Measurements from ENCODE around the gene IFNL2.
A peak's percentile ranks its signal among the peaks of the same experiment; 100 is the strongest.
"Not testable (repeated sequence)": the region's sequence is repeated elsewhere in the genome, so short reads cannot be mapped to it uniquely, and the experiment has no call there.

The IFNL2 gene

GRCh38 chr19:39268085-39268484 lies at the start of gene IFNL2:
Gene IFNL2 (plus strand): TSS chr19:39268396. CDS start chr19:39268569, 173 bp downstream.
- DNase-seq (ENCODE audit: low read depth in 2 of 2, low spot score in 1 of 2) = not testable (repeated sequence)

GRCh38 chr19:39219108-39219507 lies 49.1 kb upstream of the IFNL2 start:
- not testable (repeated sequence) for DNase-seq (ENCODE audit: low read depth in 2 of 2, low spot score in 1 of 2)

GRCh38 chr19:39223703-39224279 lies 44.4 kb upstream of the IFNL2 start:
- no peak for DNase-seq (ENCODE audit: low read depth in 2 of 2, low spot score in 1 of 2)

GRCh38 chr19:39224910-39225309 lies 43.3 kb upstream of the IFNL2 start:
- no peak for DNase-seq (ENCODE audit: low read depth in 2 of 2, low spot score in 1 of 2)

GRCh38 chr19:39230096-39230764 lies 38.0 kb upstream of the IFNL2 start:
- no peak for DNase-seq (ENCODE audit: low read depth in 2 of 2, low spot score in 1 of 2)

GRCh38 chr19:39232708-39233107 lies 35.5 kb upstream of the IFNL2 start:
- no peak for DNase-seq (ENCODE audit: low read depth in 2 of 2, low spot score in 1 of 2)

- DNase-seq (ENCODE audit: low read depth in 2 of 2, low spot score in 1 of 2) = peak; percentile 10 to 17
These were observed 31.7 kb upstream of the IFNL2 start for GRCh38 chr19:39236527-39236926.

- no peak for DNase-seq (ENCODE audit: low read depth in 2 of 2, low spot score in 1 of 2)
These were observed 30.7 kb upstream of the IFNL2 start for GRCh38 chr19:39237200-39238184.

GRCh38 chr19:39238209-39238608 lies 30.0 kb upstream of the IFNL2 start:
- DNase-seq (ENCODE audit: low read depth in 2 of 2, low spot score in 1 of 2) = no peak

- DNase-seq (ENCODE audit: low read depth in 2 of 2, low spot score in 1 of 2) = no peak
These were observed 29.3 kb upstream of the IFNL2 start for GRCh38 chr19:39238944-39239343.

GRCh38 chr19:39240421-39240820 lies 27.8 kb upstream of the IFNL2 start:
- DNase-seq (ENCODE audit: low read depth in 2 of 2, low spot score in 1 of 2) = no peak

GRCh38 chr19:39243741-39244140 lies 24.5 kb upstream of the IFNL2 start:
- DNase-seq (ENCODE audit: low read depth in 2 of 2, low spot score in 1 of 2) = not testable (repeated sequence)

- not testable (repeated sequence) for DNase-seq (ENCODE audit: low read depth in 2 of 2, low spot score in 1 of 2)
These were observed 23.6 kb upstream of the IFNL2 start, which contains the start of gene IFNL3 for GRCh38 chr19:39244410-39245100. Gene IFNL3 (minus strand): TSS chr19:39245006. CDS start chr19:39244967, 39 bp downstream.

GRCh38 chr19:39245166-39245565 lies 23.0 kb upstream of the IFNL2 start:
- DNase-seq (ENCODE audit: low read depth in 2 of 2, low spot score in 1 of 2) = not testable (repeated sequence)

- DNase-seq (ENCODE audit: low read depth in 2 of 2, low spot score in 1 of 2) = no peak
These were observed 21.1 kb upstream of the IFNL2 start for GRCh38 chr19:39246951-39247669.

- DNase-seq (ENCODE audit: low read depth in 2 of 2, low spot score in 1 of 2) = no peak
These were observed 20.2 kb upstream of the IFNL2 start for GRCh38 chr19:39247701-39248664.

- DNase-seq (ENCODE audit: low read depth in 2 of 2, low spot score in 1 of 2) = no peak
These were observed 19.4 kb upstream of the IFNL2 start, which contains the start of gene IFNL4 for GRCh38 chr19:39248806-39249205. Gene IFNL4 (minus strand): TSS chr19:39248856.

GRCh38 chr19:39251081-39251480 lies 17.1 kb upstream of the IFNL2 start:
- DNase-seq (ENCODE audit: low read depth in 2 of 2, low spot score in 1 of 2) = no peak

GRCh38 chr19:39251846-39252245 lies 16.4 kb upstream of the IFNL2 start:
- DNase-seq (ENCODE audit: low read depth in 2 of 2, low spot score in 1 of 2) = no peak
